PC-9 (cell line): ENCODE measurements around the gene MADD.

Experiments
- EZH2 ChIP-seq: fragments of 200-600 bp; sonication (generic); IDR thresholded peaks from 2 replicates; pipeline ENCODE4 v1.8.0; 2017; ENCODE audit warnings: antibody characterized with exemption, low read depth
- TF ChIP-seq, protein P1 (sequence below): fragments of 200-600 bp; sonication (generic); conservative IDR thresholded peaks from 2 replicates; pipeline ENCODE4 v1.6.1; 2017; ENCODE audit warnings: mixed run types, antibody characterized with exemption, mild to moderate bottlenecking, moderate library complexity

DNA sequence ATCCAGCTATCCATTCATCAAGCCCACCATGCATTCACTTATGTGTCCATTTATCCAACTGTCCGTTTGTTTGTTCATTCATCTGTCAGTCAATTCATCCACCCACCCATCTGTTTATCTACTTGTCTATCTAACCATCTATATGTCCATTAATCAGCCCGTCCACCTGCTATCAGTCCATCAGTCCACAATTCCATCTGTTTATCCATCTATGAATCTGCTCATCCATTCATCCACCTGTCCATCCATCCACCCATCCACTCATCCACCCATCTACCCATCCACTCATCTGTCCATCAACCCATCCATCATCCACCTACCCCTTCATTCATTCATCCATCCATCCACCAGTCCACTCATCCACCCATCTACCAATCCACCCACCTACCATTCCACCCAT lies 109.4 kb downstream of the MADD start:
- no peak for TF ChIP-seq EZH2
- TF ChIP-seq, protein P1, sequence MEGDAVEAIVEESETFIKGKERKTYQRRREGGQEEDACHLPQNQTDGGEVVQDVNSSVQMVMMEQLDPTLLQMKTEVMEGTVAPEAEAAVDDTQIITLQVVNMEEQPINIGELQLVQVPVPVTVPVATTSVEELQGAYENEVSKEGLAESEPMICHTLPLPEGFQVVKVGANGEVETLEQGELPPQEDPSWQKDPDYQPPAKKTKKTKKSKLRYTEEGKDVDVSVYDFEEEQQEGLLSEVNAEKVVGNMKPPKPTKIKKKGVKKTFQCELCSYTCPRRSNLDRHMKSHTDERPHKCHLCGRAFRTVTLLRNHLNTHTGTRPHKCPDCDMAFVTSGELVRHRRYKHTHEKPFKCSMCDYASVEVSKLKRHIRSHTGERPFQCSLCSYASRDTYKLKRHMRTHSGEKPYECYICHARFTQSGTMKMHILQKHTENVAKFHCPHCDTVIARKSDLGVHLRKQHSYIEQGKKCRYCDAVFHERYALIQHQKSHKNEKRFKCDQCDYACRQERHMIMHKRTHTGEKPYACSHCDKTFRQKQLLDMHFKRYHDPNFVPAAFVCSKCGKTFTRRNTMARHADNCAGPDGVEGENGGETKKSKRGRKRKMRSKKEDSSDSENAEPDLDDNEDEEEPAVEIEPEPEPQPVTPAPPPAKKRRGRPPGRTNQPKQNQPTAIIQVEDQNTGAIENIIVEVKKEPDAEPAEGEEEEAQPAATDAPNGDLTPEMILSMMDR, result no peak
